Panc1 (cell line): Measurements from ENCODE around the gene FCHSD2.

Experiments used
- CTCF ChIP-seq: fragments of 450-650 bp; IDR thresholded peaks from 2 replicates; pipeline ENCODE4 v1.5.1; 2017; ENCODE audit warnings: mild to moderate bottlenecking
- POLR2AphosphoS5 ChIP-seq: IDR thresholded peaks from 2 replicates; pipeline ENCODE4 v1.6.1; 2012; ENCODE audit warnings: mild to moderate bottlenecking, low read depth, low read length, moderate library complexity
- SIN3A ChIP-seq: IDR thresholded peaks from 2 replicates; pipeline ENCODE4 v1.6.1; 2012; ENCODE audit warnings: low read depth, mild to moderate bottlenecking, low read length, moderate library complexity, borderline replicate concordance; ENCODE audit not compliant: insufficient read depth

- no peak for TF ChIP-seq CTCF
- no peak for TF ChIP-seq POLR2AphosphoS5
- TF ChIP-seq SIN3A = no peak
Observed at GRCh38 chr11:73185680-73186293, 43.7 kb upstream of the FCHSD2 start.
